HG03060 (cell line): ENCODE data around the gene RNF167.

Experiments used
- ATAC-seq: cut with Tn5 transposase; IDR thresholded peaks from one replicate; pipeline ENCODE4 v1.9.1; 2021; ENCODE audit warnings: low read depth, moderate number of reproducible peaks; ENCODE audit not compliant: unreplicated experiment

Gene RNF167

GRCh38 chr17:4950075-4950745, 10.1 kb downstream of the RNF167 start:
- ATAC-seq = no peak

GRCh38 chr17:4950746-4951204, 10.7 kb downstream of the RNF167 start, which contains the start of gene ENO3:
Gene ENO3, plus strand, starts transcription at chr17:4951119. Its CDS starts 711 bp downstream, at chr17:4951830.
- ATAC-seq = no peak

GRCh38 chr17:4951486-4951885, 11.4 kb downstream of the RNF167 start:
- ATAC-seq = no peak

GRCh38 chr17:4953451-4953961, 13.4 kb downstream of the RNF167 start:
- ATAC-seq = no peak

- no peak for ATAC-seq
Observed at GRCh38 chr17:4955091-4955490, 15.0 kb downstream of the RNF167 start.

GRCh38 chr17:4956493-4957061, 16.5 kb downstream of the RNF167 start:
- ATAC-seq = no peak

- no peak for ATAC-seq
Observed at GRCh38 chr17:4958102-4958501, 18.0 kb downstream of the RNF167 start.

- no peak for ATAC-seq
Observed at GRCh38 chr17:4959261-4959965, 19.3 kb downstream of the RNF167 start.

GRCh38 chr17:4960279-4960922, 20.3 kb downstream of the RNF167 start:
- ATAC-seq = no peak

- no peak for ATAC-seq
Observed at GRCh38 chr17:4965311-4965986, 25.4 kb downstream of the RNF167 start.

- peak; percentile 73 for ATAC-seq
Observed at GRCh38 chr17:4966844-4967538, 26.9 kb downstream of the RNF167 start.

GRCh38 chr17:4967539-4968485, 27.7 kb downstream of the RNF167 start, which contains the start of gene SPAG7:
Gene SPAG7, minus strand, starts transcription at chr17:4967817. Its CDS starts 13 bp downstream, at chr17:4967804.
- ATAC-seq = peak; percentile 48

- no peak for ATAC-seq
Observed at GRCh38 chr17:4968486-4969046, 28.5 kb downstream of the RNF167 start.

GRCh38 chr17:4969047-4969550, 29.0 kb downstream of the RNF167 start:
- ATAC-seq = no peak

- ATAC-seq = no peak
Observed at GRCh38 chr17:4969551-4970173, 29.6 kb downstream of the RNF167 start.

GRCh38 chr17:4970273-4970672, 30.2 kb downstream of the RNF167 start:
- ATAC-seq = no peak

- ATAC-seq = no peak
Observed at GRCh38 chr17:4971826-4972225, 31.8 kb downstream of the RNF167 start.

- ATAC-seq = no peak
Observed at GRCh38 chr17:4972322-4972721, 32.3 kb downstream of the RNF167 start.
